Stomach (tissue), 4 donors: ENCODE data around the gene DBF4B.

Experiments used
- CTCF ChIP-seq, 7 experiments: fragments of 450-650 bp in 4 of 7; fragments of 200-600 bp in 3 of 7; sonication (generic) in 3 of 7; IDR thresholded peaks; one replicate each; pipeline ENCODE4 v1.5.1; 2016 to 2019; ENCODE audit warnings: antibody characterized with exemption in 7 of 7, control low read depth in 2 of 7, mild to moderate bottlenecking in 1 of 7
- POLR2A ChIP-seq, 4 donors: fragments of 450-650 bp; IDR thresholded peaks; one replicate each; pipeline ENCODE4 v1.6.1; 2016; ENCODE audit warnings: antibody characterized with exemption in 4 of 4, control low read depth in 2 of 4, mild to moderate bottlenecking in 1 of 4, moderate library complexity in 1 of 4

GRCh38 chr17:44722254-44722653 is 13.8 kb downstream of the DBF4B start:
- TF ChIP-seq POLR2A (IDR thresholded peaks at IDR 0.05) (no peak), CTCF (IDR thresholded peaks at IDR 0.05) (no peak)
